Hippocampal formation (tissue), 2 donors: Measurements from ENCODE around the gene STYX.

ENCODE experiments used
- DNase-seq, 2 donors: peaks; one replicate each; lab custom pipeline; 2025; lab: John Stamatoyannopoulos, UW

The STYX gene

GRCh38 chr14:52729925-52730708, at the start of gene STYX:
Gene STYX, plus strand, starts transcription at chr14:52730166. Its CDS starts 309 bp downstream, at chr14:52730475.
- peak; percentile 95 to 98 for DNase-seq

GRCh38 chr14:52683985-52684520, 45.9 kb upstream of the STYX start:
- no peak for DNase-seq

GRCh38 chr14:52686176-52686575, 43.8 kb upstream of the STYX start:
- no peak for DNase-seq

GRCh38 chr14:52690983-52691760, 38.8 kb upstream of the STYX start:
- DNase-seq = no peak

GRCh38 chr14:52692248-52692962, 37.6 kb upstream of the STYX start:
- DNase-seq = no peak

GRCh38 chr14:52693036-52693435, 36.9 kb upstream of the STYX start:
- DNase-seq = no peak

- DNase-seq = no peak
These were observed 36.4 kb upstream of the STYX start for GRCh38 chr14:52693532-52693931.

GRCh38 chr14:52694761-52695480, 35.0 kb upstream of the STYX start:
- peak in 1 of 2 donors; percentile 58 for DNase-seq

- DNase-seq = peak; percentile 46 to 76
These were observed 34.4 kb upstream of the STYX start, which contains the start of gene ERO1A for GRCh38 chr14:52695481-52696091. Gene ERO1A, minus strand, starts transcription at chr14:52695558. Its CDS starts 77 bp downstream, at chr14:52695481.

GRCh38 chr14:52700701-52701172, 29.2 kb upstream of the STYX start:
- DNase-seq = no peak

GRCh38 chr14:52701223-52701622, 28.7 kb upstream of the STYX start:
- no peak for DNase-seq

- no peak for DNase-seq
These were observed 26.7 kb upstream of the STYX start for GRCh38 chr14:52703225-52703624.

GRCh38 chr14:52703664-52704063, 26.3 kb upstream of the STYX start:
- no peak for DNase-seq

GRCh38 chr14:52706286-52706685, 23.7 kb upstream of the STYX start:
- no peak for DNase-seq

GRCh38 chr14:52706724-52707706, 23.0 kb upstream of the STYX start, which contains the start of gene PSMC6:
Gene PSMC6, plus strand, starts transcription at chr14:52707200. Its CDS starts 20 bp downstream, at chr14:52707220.
- DNase-seq = peak; percentile 92 to 94

- DNase-seq = no peak
These were observed 18.3 kb upstream of the STYX start for GRCh38 chr14:52711666-52712065.

- no peak for DNase-seq
These were observed 13.8 kb upstream of the STYX start for GRCh38 chr14:52716155-52716554.

GRCh38 chr14:52723514-52724359, 6.2 kb upstream of the STYX start:
- no peak for DNase-seq

GRCh38 chr14:52724360-52724644, 5.7 kb upstream of the STYX start:
- no peak for DNase-seq
